Gastrocnemius medialis (tissue), 4 donors: ENCODE results near the gene LCE6A.

Experiments
- POLR2A ChIP-seq, 2 donors: fragments of 450-650 bp; IDR thresholded peaks; one replicate each; pipeline ENCODE4 v1.6.1; 2017; ENCODE audit warnings: antibody characterized with exemption in 2 of 2, mild to moderate bottlenecking in 2 of 2, moderate library complexity in 2 of 2
- TF ChIP-seq, protein P1 (sequence below), 5 experiments: fragments of 450-650 bp in 3 of 5; fragments of 200-600 bp in 2 of 5; sonication (generic) in 2 of 5; IDR thresholded peaks in 4 of 5; conservative IDR thresholded peaks in 1 of 5; 1 replicate in 4 of 5; 2 replicates in 1 of 5; pipeline ENCODE4 v1.5.1; 2016 to 2019; ENCODE audit warnings: antibody characterized with exemption in 5 of 5, mild to moderate bottlenecking in 3 of 5, moderate library complexity in 3 of 5

DNA sequence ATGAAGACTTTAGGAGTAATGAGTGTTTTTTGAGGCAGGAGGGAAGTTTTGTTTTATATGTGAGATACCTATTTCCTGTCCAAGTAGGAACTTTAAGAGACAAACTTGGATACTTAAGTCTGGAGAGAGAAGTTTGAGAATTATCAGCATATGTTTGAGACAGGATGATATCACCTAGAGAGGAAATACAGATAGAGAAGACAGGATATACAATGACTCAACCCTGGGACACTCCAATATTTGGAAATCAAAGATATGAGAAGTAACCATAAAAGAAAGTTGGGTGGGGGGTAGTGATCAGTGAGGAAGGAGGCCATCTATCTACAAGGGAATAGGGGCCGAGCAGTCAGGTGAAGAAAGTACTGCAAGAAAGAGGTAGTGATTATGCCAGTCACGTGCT, 23.7 kb downstream of the LCE6A start:
- TF ChIP-seq, protein P1, sequence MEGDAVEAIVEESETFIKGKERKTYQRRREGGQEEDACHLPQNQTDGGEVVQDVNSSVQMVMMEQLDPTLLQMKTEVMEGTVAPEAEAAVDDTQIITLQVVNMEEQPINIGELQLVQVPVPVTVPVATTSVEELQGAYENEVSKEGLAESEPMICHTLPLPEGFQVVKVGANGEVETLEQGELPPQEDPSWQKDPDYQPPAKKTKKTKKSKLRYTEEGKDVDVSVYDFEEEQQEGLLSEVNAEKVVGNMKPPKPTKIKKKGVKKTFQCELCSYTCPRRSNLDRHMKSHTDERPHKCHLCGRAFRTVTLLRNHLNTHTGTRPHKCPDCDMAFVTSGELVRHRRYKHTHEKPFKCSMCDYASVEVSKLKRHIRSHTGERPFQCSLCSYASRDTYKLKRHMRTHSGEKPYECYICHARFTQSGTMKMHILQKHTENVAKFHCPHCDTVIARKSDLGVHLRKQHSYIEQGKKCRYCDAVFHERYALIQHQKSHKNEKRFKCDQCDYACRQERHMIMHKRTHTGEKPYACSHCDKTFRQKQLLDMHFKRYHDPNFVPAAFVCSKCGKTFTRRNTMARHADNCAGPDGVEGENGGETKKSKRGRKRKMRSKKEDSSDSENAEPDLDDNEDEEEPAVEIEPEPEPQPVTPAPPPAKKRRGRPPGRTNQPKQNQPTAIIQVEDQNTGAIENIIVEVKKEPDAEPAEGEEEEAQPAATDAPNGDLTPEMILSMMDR (IDR thresholded peaks at IDR 0.05 in 4 of 5, conservative IDR thresholded peaks at IDR 0.05 in 1 of 5) = no peak
- no peak for TF ChIP-seq POLR2A (IDR thresholded peaks at IDR 0.05)
